ENCODE measurements around the gene FKBP5. TPM values are rescaled to one million over a fixed set of nuclear protein-coding genes. Genes with fewer than 3 reads are reported as not detected.

The FKBP5 gene
- polyA plus RNA-seq, 1 donor from 2014 or later: 1.2 TPM

DNA sequence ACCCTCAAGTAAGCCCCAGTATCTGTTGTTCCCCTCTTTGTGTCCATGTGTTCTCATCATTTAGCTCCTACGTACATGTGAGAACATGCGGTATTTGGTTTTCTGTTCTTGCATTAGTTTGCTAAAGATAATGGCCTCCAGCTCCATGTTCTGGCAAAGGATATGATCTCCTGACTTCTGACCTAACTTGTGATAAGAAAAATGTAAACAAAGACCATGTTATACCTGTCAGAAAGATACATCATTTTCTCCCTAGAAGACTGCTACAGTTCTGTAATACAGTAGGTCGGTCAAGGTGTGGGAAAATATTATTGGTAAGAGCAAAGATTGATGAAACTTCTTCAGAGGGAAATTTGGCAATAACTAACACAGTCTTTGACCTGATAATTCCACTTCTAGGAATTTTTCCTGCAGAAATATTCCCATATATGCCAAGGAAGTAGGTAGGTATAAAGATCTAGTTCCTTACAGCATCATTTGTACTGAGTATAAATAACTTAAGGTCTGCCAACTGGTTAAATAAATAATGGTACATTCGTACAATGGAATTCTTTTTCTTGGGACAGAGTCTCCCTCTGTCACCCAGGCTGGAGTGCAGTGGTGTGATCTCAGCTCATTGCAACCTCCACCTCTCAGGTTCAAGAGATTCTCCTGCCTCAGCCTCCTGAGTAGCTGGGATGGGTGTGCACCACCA is 19.1 kb upstream of the FKBP5 start:
- H3K79me2 ChIP-seq (replicated peaks; ENCODE audit: insufficient read depth, low read length): no peaks in the 10 kb centered on the region
- no peaks in the 10 kb centered on the region for H3K27me3 ChIP-seq (ENCODE audit: insufficient read depth, low read depth, low read length)
- H3K36me3 ChIP-seq (ENCODE audit: insufficient read depth, low read length): no peaks in the 10 kb centered on the region
- no peaks in the 10 kb centered on the region for H4K20me1 ChIP-seq (ENCODE audit: insufficient read depth)
- TF ChIP-seq, protein P1, sequence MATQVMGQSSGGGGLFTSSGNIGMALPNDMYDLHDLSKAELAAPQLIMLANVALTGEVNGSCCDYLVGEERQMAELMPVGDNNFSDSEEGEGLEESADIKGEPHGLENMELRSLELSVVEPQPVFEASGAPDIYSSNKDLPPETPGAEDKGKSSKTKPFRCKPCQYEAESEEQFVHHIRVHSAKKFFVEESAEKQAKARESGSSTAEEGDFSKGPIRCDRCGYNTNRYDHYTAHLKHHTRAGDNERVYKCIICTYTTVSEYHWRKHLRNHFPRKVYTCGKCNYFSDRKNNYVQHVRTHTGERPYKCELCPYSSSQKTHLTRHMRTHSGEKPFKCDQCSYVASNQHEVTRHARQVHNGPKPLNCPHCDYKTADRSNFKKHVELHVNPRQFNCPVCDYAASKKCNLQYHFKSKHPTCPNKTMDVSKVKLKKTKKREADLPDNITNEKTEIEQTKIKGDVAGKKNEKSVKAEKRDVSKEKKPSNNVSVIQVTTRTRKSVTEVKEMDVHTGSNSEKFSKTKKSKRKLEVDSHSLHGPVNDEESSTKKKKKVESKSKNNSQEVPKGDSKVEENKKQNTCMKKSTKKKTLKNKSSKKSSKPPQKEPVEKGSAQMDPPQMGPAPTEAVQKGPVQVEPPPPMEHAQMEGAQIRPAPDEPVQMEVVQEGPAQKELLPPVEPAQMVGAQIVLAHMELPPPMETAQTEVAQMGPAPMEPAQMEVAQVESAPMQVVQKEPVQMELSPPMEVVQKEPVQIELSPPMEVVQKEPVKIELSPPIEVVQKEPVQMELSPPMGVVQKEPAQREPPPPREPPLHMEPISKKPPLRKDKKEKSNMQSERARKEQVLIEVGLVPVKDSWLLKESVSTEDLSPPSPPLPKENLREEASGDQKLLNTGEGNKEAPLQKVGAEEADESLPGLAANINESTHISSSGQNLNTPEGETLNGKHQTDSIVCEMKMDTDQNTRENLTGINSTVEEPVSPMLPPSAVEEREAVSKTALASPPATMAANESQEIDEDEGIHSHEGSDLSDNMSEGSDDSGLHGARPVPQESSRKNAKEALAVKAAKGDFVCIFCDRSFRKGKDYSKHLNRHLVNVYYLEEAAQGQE (IDR thresholded peaks at IDR 0.05; ENCODE audit: borderline replicate concordance): no peak
- TF ChIP-seq, protein P2, sequence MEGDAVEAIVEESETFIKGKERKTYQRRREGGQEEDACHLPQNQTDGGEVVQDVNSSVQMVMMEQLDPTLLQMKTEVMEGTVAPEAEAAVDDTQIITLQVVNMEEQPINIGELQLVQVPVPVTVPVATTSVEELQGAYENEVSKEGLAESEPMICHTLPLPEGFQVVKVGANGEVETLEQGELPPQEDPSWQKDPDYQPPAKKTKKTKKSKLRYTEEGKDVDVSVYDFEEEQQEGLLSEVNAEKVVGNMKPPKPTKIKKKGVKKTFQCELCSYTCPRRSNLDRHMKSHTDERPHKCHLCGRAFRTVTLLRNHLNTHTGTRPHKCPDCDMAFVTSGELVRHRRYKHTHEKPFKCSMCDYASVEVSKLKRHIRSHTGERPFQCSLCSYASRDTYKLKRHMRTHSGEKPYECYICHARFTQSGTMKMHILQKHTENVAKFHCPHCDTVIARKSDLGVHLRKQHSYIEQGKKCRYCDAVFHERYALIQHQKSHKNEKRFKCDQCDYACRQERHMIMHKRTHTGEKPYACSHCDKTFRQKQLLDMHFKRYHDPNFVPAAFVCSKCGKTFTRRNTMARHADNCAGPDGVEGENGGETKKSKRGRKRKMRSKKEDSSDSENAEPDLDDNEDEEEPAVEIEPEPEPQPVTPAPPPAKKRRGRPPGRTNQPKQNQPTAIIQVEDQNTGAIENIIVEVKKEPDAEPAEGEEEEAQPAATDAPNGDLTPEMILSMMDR (IDR thresholded peaks at IDR 0.05; ENCODE audit: poor library complexity, severe bottlenecking): no peak
- no peak for TF ChIP-seq EZH2 (IDR thresholded peaks at IDR 0.05; ENCODE audit: borderline replicate concordance, insufficient read depth, low read length, poor library complexity, severe bottlenecking)
- TF ChIP-seq EP300 (conservative IDR thresholded peaks at IDR 0.05; ENCODE audit: poor library complexity, severe bottlenecking): no peak
- TF ChIP-seq RAD21 (conservative IDR thresholded peaks at IDR 0.05): no peak
- no peak for TF ChIP-seq MXI1 (conservative IDR thresholded peaks at IDR 0.05; ENCODE audit: poor library complexity, severe bottlenecking)
- no peaks in the 10 kb centered on the region for H3K9me3 ChIP-seq (ENCODE audit: low read length)
- H3K9me2 ChIP-seq (ENCODE audit: insufficient read depth, low read length): no peaks in the 10 kb centered on the region
- H3K4me2 ChIP-seq (ENCODE audit: low read length): no peak overlapping the region
- H3F3A ChIP-seq (ENCODE audit: insufficient read depth, low read length, poor library complexity, severe bottlenecking): no peaks in the 10 kb centered on the region
- no peak overlapping the region for H2AFZ ChIP-seq (ENCODE audit: low read depth, low read length)
- no peak overlapping the region for H3K4me3 ChIP-seq (ENCODE audit: low read length)
- H3K27ac ChIP-seq (ENCODE audit: low read length): no peak overlapping the region
- no peak overlapping the region for H3K9ac ChIP-seq (ENCODE audit: low read length)

DNA sequence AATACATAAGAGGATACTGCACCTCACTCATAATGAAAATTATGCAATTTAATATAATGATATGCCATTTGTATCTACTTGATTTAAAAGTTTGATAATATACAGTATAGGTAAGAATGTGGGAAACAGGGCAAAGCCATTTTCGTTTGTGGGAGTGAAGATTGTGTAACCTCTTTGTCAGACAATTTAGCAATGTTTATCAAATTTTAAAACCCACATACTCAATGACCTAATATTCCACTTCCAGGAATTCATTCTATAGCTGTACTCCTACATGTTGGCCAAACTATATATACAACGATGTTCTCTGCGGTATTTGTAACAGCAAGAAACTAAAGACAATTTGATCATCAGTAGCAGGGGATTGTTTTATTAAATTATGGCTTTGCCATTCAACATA is 17.8 kb upstream of the FKBP5 start:
- TF ChIP-seq POLR2AphosphoS5 (IDR thresholded peaks at IDR 0.05) (no peak), EZH2 (IDR thresholded peaks at IDR 0.05; ENCODE audit: borderline replicate concordance, insufficient read depth, low read length, poor library complexity, severe bottlenecking) (no peak), EP300 (conservative IDR thresholded peaks at IDR 0.05; ENCODE audit: poor library complexity, severe bottlenecking) (no peak), SMC3 (conservative IDR thresholded peaks at IDR 0.05; ENCODE audit: poor library complexity) (no peak), TAF1 (IDR thresholded peaks at IDR 0.05; ENCODE audit: low read depth) (no peak), MXI1 (conservative IDR thresholded peaks at IDR 0.05; ENCODE audit: poor library complexity, severe bottlenecking) (no peak), RAD21 (conservative IDR thresholded peaks at IDR 0.05) (no peak)
- TF ChIP-seq, protein P2 (IDR thresholded peaks at IDR 0.05; ENCODE audit: poor library complexity, severe bottlenecking): no peak
- TF ChIP-seq, protein P1 (IDR thresholded peaks at IDR 0.05; ENCODE audit: borderline replicate concordance): no peak
- Histone ChIP-seq H3K27me3 (ENCODE audit: insufficient read depth, low read depth, low read length) (no peaks in the 10 kb centered on the region), H3K4me2 (ENCODE audit: low read length) (no peak overlapping the region), H3K27ac (ENCODE audit: low read length) (no peak overlapping the region), H3K36me3 (ENCODE audit: insufficient read depth, low read length) (no peaks in the 10 kb centered on the region), H2AFZ (ENCODE audit: low read depth, low read length) (no peak overlapping the region), H3F3A (ENCODE audit: insufficient read depth, low read length, poor library complexity, severe bottlenecking) (no peaks in the 10 kb centered on the region), H3K9me3 (ENCODE audit: low read length) (no peaks in the 10 kb centered on the region), H3K79me2 (replicated peaks; ENCODE audit: insufficient read depth, low read length) (no peaks in the 10 kb centered on the region), H3K4me3 (ENCODE audit: low read length) (no peak overlapping the region), H3K9me2 (ENCODE audit: insufficient read depth, low read length) (no peaks in the 10 kb centered on the region), H4K20me1 (ENCODE audit: insufficient read depth) (no peaks in the 10 kb centered on the region), H3K9ac (ENCODE audit: low read length) (no peak overlapping the region)

Measured in neural cell (in vitro differentiated cells).